Loucy (cell line): ENCODE data around the gene TLE3.

Experiments used
- H2AFZ ChIP-seq: fragments of 200-600 bp; sonication (generic); 2 replicates; pipeline ENCODE4 v1.6.0; 2016; ENCODE audit warnings: antibody characterized with exemption, mild to moderate bottlenecking, low read length, moderate library complexity
- H3F3A ChIP-seq: fragments of 200-600 bp; 2 replicates; pipeline ENCODE4 v1.6.0; 2016; ENCODE audit warnings: antibody characterized with exemption, low read depth, mild to moderate bottlenecking
- H3K27me3 ChIP-seq: fragments of 200-600 bp; sonication (generic); 2 replicates; pipeline ENCODE4 v1.6.1; 2014; ENCODE audit warnings: low read length, mild to moderate bottlenecking; ENCODE audit not compliant: insufficient read depth, poor library complexity, severe bottlenecking
- H3K36me3 ChIP-seq: fragments of 200-600 bp; sonication (generic); 2 replicates; pipeline ENCODE4 v1.6.1; 2016; ENCODE audit warnings: low read length; ENCODE audit not compliant: insufficient read depth
- H3K4me1 ChIP-seq: fragments of 200-600 bp; sonication (generic); 2 replicates; pipeline ENCODE4 v1.5.1; 2014; ENCODE audit warnings: low read length, mild to moderate bottlenecking; ENCODE audit not compliant: insufficient read depth, poor library complexity, severe bottlenecking
- H3K4me2 ChIP-seq: fragments of 200-600 bp; sonication (generic); 2 replicates; pipeline ENCODE4 v1.6.0; 2014; ENCODE audit warnings: antibody characterized with exemption, low read length, low read depth, mild to moderate bottlenecking; ENCODE audit not compliant: poor library complexity, severe bottlenecking
- H3K4me3 ChIP-seq: fragments of 200-600 bp; sonication (generic); 2 replicates; pipeline ENCODE4 v1.5.1; 2014; ENCODE audit warnings: low read length, mild to moderate bottlenecking, mixed read lengths; ENCODE audit not compliant: poor library complexity, severe bottlenecking
- H3K79me2 ChIP-seq: fragments of 200-600 bp; sonication (generic); 2 replicates; pipeline ENCODE4 v1.6.1; 2014; ENCODE audit warnings: low read length; ENCODE audit not compliant: insufficient read depth
- H3K9ac ChIP-seq: fragments of 200-600 bp; sonication (generic); 2 replicates; pipeline ENCODE4 v1.6.0; 2014; ENCODE audit warnings: mild to moderate bottlenecking, low read depth, low read length, moderate library complexity; ENCODE audit not compliant: poor library complexity, severe bottlenecking
- H3K9me2 ChIP-seq: fragments of 200-600 bp; sonication (generic); replicated peaks from 2 replicates; pipeline ENCODE4 v1.6.1; 2016; ENCODE audit warnings: low read depth, low read length, mixed read lengths
- H3K9me3 ChIP-seq: fragments of 200-600 bp; sonication (generic); 2 replicates; pipeline ENCODE4 v1.6.1; 2014; ENCODE audit warnings: mild to moderate bottlenecking, antibody characterized with exemption, low read length, low read depth; ENCODE audit not compliant: insufficient read depth
- H4K20me1 ChIP-seq: fragments of 200-600 bp; sonication (generic); 2 replicates; pipeline ENCODE4 v1.6.0; 2014; ENCODE audit warnings: antibody characterized with exemption, low read length, mild to moderate bottlenecking; ENCODE audit not compliant: insufficient read depth, poor library complexity, severe bottlenecking
- CTCF ChIP-seq: fragments of 200-600 bp; sonication (generic); conservative IDR thresholded peaks from 2 replicates; pipeline ENCODE4 v1.5.1; 2014; ENCODE audit warnings: mild to moderate bottlenecking, antibody characterized with exemption, low read length
- EZH2phosphoT487 ChIP-seq: fragments of 200-600 bp; IDR thresholded peaks from 2 replicates; pipeline ENCODE4 v1.6.1; 2018; ENCODE audit warnings: antibody characterized with exemption, mild to moderate bottlenecking, moderate library complexity, borderline replicate concordance

The TLE3 gene

DNA sequence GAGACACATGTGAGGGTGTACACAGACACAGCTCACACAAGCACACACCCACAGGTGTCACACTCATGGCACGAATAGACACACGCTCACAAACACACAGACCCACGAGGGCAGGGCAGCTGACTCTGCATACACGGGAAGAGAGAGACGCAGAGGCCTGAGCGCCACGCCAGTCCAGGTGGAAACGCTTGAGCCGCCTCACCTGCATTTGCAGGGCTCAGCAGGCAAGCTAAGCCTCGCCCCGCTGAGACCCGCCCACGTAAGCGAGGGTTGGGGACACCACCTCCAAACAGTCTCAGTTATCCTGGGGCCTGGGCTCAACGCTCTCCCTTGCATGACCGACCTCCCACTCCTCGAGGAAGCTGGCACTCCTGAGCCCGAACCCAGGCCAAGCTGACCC is 73.2 kb downstream of the TLE3 start:
- TF ChIP-seq EZH2phosphoT487 (no peak), CTCF (no peak)
- Histone ChIP-seq H2AFZ (no peak overlapping the region), H3K4me1 (peaks cover 10% of the 10 kb centered on the region), H3K27me3 (no peaks in the 10 kb centered on the region), H3K36me3 (no peaks in the 10 kb centered on the region), H3K4me3 (no peak overlapping the region), H3K9me2 (no peaks in the 10 kb centered on the region), H3K9ac (no peak overlapping the region), H3K79me2 (no peaks in the 10 kb centered on the region), H3K9me3 (no peaks in the 10 kb centered on the region), H4K20me1 (no peaks in the 10 kb centered on the region), H3K4me2 (no peak overlapping the region), H3F3A (no peaks in the 10 kb centered on the region)

DNA sequence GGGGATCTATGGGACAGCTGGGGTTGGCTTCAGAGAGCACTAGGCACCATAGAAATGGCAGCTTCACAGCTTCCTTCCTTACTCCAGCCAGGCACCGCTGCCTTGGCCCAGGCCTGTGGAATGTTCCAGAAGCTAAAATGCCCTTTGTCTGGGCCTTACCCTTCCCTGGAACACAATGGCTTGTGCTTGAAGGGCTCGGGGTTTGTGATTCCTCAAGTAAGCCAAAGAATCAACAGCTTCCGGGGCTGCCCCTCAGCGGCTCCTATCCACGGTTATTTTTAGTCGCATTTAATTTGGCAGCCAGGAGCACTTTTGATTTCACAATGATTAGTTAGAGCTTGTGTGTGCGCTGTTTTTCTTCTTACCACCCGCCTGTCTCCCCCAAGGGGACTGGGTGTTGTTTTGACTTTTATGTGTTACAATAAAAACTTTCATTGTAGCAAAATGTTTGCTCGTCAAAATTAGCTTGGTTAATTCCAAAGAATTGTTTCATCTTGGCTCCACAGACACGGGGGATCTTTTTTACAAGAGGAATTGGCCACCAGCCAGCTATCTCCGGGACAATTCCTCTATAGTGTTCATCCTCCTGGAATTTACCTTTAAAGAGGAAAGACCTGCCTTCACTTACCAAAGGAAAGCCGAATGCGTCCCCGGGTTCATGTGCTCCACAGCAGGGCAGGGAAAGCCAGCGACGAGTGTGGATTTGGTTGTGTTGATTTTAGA is 73.8 kb downstream of the TLE3 start:
- Histone ChIP-seq H3K4me3 (no peak overlapping the region), H3K9me2 (no peaks in the 10 kb centered on the region), H3K27me3 (no peaks in the 10 kb centered on the region), H3K4me2 (no peak overlapping the region), H3K79me2 (no peaks in the 10 kb centered on the region), H3K9ac (no peak overlapping the region), H3F3A (no peaks in the 10 kb centered on the region), H2AFZ (no peak overlapping the region), H3K36me3 (no peaks in the 10 kb centered on the region), H3K4me1 (peaks cover 10% of the 10 kb centered on the region), H3K9me3 (no peaks in the 10 kb centered on the region), H4K20me1 (no peaks in the 10 kb centered on the region)
- no peak for TF ChIP-seq EZH2phosphoT487
- no peak for TF ChIP-seq CTCF

GRCh38 chr15:70023064-70023768 is 74.5 kb downstream of the TLE3 start:
- no peak overlapping the region for H2AFZ ChIP-seq

More at GRCh38 chr15:70023064-70023768, 74.5 kb downstream of the TLE3 start:
- Histone ChIP-seq H3F3A (no peaks in the 10 kb centered on the region), H3K9me3 (no peaks in the 10 kb centered on the region), H3K9me2 (no peaks in the 10 kb centered on the region), H3K27me3 (no peaks in the 10 kb centered on the region), H3K4me3 (no peak overlapping the region), H3K9ac (no peak overlapping the region), H3K36me3 (no peaks in the 10 kb centered on the region), H3K79me2 (no peaks in the 10 kb centered on the region), H3K4me1 (peaks cover 10% of the 10 kb centered on the region), H3K4me2 (no peak overlapping the region), H4K20me1 (no peaks in the 10 kb centered on the region)
- TF ChIP-seq EZH2phosphoT487 (no peak), CTCF (no peak)
